CD4-positive, alpha-beta T cell treated with Interleukin-1 beta for 1 hour (primary cell): Measurements from ENCODE around the gene CEP41.
"Not testable (repeated sequence)": the region's sequence is repeated elsewhere in the genome, so short reads cannot be mapped to it uniquely, and the experiment has no call there.

ENCODE experiments used
- DNase-seq, 2 donors: peaks; one replicate each; pipeline ENCODE4 v3.0.0-alpha.2; 2020 to 2022

CEP41 gene

GRCh38 chr7:130385600-130386066 lies 55.2 kb downstream of the CEP41 start:
- no peak for DNase-seq

DNA sequence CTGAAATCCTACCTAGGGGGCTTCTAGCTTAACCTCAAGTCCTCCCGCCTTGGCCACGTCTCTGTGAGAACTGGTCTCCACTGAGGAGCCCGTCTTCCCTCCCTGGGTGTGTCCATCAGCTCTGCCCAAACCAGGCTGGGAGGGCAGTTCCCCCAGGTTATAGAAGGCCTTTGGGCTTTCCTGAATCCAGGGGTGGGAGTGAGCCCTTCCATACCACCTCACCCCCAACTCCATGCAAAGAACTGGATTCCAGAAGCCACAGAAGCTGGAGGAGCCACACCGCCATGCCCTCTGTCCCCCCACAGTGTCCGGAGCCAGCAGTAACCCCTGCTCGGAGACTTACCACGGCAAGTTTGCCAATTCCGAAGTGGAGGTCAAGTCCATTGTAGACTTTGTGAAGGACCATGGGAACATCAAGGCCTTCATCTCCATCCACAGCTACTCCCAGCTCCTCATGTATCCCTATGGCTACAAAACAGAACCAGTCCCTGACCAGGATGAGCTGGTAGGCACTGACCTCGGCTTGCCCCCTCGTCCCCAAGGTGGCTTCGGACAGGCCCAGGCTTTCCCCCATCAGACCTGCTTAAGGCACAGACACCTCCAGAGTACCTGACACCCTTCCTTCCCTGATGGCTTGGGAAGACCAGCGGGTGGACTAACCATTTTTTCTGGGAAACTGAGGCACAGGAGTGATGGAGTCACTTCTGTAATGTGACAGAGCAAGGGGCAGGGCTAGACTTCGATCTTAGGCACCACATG lies 55.8 kb downstream of the CEP41 start:
- DNase-seq, result no peak

- DNase-seq, result no peak
Observed at GRCh38 chr7:130384371-130384801, 56.4 kb downstream of the CEP41 start.

DNA sequence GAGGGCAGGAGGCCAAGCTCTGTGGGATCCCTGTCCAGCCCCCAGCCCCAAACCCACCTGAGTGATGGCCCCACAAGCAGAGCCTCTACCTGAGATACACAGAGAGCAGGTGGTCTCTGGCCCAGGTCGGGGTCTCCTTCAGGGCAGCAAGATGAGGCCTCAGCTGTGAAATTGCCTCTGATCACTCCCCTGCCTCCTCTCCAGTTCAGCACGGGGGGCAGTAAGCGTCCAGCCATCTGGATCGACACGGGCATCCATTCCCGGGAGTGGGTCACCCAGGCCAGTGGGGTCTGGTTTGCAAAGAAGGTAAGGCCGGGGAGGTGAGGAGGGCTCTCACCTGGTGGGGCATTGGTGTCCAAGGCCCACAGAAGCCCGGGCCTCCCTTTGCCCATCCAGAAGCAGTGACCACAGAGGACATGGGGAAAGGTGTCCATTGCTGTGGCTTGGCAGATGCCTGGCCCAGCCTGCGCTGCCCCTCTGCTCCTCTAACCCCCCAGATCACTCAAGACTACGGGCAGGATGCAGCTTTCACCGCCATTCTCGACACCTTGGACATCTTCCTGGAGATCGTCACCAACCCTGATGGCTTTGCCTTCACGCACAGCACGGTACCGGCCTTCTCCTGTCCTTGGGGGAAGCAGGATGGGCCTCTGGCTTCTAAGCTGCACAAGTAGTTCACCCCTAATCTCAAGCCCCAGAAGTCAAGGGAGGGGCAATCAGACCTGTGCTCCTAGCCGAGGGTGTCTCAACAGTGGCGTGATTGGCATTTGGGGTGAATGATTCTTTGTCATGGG lies 57.4 kb downstream of the CEP41 start:
- DNase-seq, result no peak

DNA sequence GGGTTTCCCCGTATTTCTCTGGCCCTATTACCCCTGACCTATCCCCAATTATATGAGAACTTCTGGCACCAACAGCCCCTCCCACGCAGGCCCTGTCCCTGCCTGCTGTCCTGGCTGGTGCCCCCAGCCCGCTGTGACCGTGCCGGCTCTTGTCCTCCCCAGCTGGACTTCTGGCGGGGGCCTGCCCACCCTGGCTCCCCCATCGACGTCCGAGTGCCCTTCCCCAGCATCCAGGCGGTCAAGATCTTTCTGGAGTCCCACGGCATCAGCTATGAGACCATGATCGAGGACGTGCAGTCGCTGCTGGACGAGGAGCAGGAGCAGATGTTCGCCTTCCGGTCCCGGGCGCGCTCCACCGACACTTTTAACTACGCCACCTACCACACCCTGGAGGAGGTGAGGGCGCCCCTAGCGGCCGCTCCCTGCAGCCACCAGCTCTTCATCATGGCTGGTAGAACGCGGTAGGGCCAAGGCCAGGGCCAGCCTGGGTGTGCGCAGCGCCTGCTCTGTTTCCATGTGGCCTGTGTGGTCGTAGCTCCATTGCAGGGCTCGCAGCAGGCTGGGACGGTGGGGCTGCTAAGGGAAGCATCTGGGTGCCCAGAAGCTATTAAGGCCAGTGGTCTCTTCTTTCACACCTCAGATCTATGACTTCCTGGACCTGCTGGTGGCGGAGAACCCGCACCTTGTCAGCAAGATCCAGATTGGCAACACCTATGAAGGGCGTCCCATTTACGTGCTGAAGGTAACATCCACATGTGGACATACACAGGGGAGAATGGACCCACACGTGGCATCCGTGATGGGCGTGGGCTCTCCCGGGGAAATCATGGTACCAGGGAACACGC lies 59.1 kb downstream of the CEP41 start:
- no peak for DNase-seq

DNA sequence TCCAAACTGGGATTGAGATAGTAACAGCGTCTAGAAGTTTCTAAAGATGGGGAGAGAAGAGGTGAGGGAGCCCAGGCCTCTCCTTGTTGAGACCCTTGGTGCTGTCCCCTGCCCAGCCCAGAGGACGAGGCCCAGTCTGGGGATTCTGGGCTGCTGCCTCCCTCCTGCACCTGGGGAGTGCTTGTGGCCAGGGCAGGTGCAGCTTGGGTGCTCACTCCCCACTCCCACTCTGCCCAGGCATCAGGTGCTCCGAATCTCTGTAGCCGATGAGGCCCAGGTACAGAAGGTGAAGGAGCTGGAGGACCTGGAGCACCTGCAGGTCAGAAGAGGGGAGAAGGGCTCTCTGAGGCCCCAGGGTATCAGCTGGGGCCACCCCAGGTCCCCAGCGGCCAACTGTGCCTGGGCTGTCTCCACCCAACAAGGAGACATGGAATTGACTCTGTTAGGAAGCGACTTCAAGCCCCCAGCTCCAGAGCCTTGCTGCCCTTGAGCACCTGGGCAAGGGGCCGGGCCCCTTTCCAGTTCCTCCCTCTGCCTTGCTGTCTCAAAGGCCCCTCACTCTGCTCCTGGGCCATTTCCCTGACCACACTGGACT lies 59.9 kb downstream of the CEP41 start:
- no peak for DNase-seq

DNA sequence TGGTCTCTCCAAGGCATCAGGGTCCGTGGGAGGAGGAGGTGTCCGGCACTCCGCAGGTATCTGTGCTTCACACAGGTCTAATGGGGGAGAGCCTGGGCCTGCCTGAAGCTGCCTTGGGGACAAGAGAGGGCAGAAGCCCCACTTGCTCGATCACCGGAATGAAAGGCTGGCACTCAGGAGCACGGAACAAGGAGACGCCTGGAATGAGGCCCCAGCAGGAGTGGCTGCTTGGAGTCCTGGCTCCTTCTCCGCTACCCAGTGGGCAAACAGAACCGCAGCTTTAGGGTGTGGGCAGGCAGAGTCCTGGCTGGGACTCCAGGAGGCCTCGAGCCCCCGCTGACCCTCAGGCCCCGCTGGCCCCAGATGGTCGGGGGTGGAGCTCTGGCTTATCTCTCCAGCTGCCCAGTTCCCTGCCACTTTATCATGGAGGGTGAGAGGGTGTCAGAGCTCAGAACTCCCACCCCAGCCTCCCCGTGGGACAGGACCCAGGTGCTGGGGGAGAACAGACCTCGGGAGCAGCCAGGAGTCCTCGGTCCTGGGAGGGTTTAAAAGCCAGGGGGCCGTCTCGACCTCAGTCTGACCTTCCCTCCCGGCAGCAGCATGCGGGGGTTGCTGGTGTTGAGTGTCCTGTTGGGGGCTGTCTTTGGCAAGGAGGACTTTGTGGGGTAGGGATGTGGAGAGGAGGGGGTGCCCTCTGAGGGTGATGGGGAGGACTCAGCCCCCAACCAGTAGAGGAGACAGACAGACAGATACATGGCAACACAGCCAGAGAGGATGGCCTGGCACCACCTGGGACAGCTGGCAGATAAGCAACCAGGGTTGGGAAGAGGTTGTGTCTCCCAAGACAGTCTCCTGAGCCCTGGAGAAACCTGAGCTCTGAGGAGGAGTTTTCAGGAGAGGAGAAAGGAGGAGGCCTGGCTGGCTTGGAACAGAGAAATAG lies 60.6 kb downstream of the CEP41 start, which contains the start of gene CPA1:
TSS of gene CPA1 (plus strand) at position 574 of the 940 bp plus-strand sequence. CDS start at position 601, 27 bp downstream.
- no peak for DNase-seq

GRCh38 chr7:130379532-130379920 lies 61.3 kb downstream of the CEP41 start:
- no peak for DNase-seq

DNA sequence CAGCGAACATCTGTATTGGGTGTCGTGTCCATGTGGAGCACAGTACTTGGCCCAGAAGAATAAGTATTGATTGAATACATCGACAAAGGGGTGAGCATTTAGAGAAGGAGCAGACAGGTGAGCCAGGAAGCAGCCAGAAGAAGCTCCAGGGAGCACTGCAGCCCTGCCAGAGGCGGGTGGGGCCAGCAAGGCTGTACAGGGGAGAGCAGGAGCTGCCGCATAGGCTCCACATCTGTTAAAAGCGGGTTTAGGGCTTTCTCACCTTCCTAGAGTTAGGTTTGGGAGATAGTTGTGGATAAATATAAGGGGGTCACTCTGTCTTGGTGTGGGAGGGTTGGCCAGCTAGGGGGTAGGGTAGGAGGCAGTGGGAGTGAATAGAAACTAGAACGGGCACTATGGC lies 61.8 kb downstream of the CEP41 start:
- DNase-seq, result no peak

DNA sequence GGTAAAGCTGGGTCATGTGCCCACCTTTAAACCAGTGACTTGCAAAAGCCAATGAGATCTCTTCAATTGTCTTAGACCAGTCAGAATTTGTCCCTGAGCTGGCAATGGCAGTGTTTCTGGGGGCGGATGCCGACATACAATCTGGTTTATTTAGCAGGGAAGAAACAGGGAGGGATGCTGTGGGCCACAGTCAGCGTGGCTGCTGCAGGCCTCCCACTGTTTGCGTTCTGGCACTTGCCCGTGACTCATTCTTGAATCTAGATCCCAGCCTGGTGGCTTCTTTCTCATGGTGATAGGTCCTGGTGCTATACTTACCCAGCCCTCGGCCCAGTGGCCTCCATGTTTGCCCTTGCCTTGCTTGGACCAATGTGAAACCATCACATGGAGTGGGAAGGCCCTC lies 63.6 kb downstream of the CEP41 start:
- DNase-seq, result no peak

- not testable (repeated sequence) for DNase-seq
Observed at GRCh38 chr7:130376461-130376860, 64.4 kb downstream of the CEP41 start.

GRCh38 chr7:130374507-130374906 lies 66.3 kb downstream of the CEP41 start:
- DNase-seq, result no peak

DNA sequence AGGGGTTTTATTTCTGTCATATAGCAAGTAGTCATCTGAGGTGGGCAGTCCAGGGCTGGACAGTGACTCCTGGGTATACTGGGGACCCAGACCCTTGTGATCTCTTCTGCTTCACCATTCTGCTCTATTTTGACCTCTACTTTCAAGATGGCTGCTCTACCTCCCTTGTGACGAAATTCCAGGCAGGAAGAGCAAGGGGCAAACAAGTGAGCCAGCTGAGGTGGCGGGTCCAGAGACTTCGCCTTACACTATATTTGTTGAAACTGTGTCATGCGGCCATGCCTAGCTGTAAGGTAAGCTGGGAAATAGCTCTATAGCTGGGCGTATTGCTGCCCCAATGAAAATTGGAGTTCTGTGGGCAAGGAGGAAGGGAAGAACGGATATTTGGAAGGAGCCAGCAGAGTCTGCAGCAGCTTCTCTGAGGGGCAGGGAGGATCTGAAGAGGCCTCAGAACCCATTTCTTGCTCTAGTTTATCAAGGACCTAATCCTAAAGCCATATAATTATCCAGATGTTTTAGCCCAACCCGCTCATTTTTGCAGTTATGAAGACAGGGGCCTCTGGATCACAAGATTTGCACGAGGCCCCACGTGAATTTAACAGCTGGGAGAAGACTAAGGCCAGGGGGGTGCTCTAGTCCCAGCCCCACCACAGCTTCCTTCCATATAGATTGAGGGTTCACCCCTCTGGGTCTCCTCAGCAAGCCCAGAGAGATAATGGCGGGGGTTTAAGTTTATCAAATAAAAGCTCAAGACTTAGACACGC lies 68.2 kb downstream of the CEP41 start:
- DNase-seq, result no peak

DNA sequence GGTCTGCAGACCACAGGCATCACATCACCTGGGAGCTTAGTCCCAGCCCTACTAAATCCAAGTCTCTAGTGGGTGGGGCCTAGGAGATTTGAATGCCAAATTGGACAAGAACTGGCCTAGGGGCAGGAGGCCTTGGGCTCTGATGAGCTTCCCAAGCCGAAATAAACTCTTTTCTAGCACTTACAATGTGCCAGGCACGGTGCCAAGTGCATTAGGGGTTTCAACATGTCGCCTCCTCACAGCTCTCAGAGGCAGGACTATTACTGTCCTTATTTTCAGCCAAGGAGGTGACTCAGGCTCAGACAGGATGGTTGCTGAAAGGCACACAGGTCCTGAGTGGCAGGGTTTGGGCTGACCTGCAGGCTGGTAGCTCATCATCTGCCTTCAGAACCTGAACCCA lies 69.8 kb downstream of the CEP41 start:
- no peak for DNase-seq

- no peak for DNase-seq
Observed at GRCh38 chr7:130369831-130370550, 70.8 kb downstream of the CEP41 start.

GRCh38 chr7:130369110-130369711 lies 71.6 kb downstream of the CEP41 start:
- DNase-seq, result no peak

- DNase-seq, result no peak
Observed at GRCh38 chr7:130367836-130368746, 72.7 kb downstream of the CEP41 start.

- DNase-seq, result peak; percentile 19 to 43
Observed at GRCh38 chr7:130367088-130367755, 73.6 kb downstream of the CEP41 start.
